IPS-NIHi11 (cell line): ENCODE measurements around the gene RBM17.
"Not testable (repeated sequence)": the region's sequence is repeated elsewhere in the genome, so short reads cannot be mapped to it uniquely, and the experiment has no call there.

ENCODE experiments used
- DNase-seq: peaks from one replicate; pipeline ENCODE4 v3.0.0; 2012; ENCODE audit warnings: mixed read lengths, low spot score

Gene RBM17

DNA sequence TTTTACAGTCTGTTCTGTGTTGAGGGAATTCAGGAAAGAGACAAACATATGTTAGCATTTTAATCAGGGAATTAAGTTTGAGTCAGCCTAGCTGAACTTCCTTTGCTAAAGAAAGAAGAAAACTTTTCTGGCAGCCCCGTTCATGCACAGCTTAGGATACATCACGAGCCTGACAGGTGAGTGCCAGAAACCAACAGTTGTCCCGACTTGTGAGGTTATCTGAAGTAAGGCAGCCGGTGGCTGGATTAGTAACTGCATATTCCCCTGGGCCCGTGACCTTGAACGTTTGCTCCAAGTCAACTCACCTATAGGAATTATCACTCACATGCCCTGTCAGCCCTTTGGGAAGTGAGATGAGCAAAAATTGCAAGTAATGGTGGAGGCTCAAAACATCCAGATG lies 24.1 kb downstream of the RBM17 start:
- no peak for DNase-seq

DNA sequence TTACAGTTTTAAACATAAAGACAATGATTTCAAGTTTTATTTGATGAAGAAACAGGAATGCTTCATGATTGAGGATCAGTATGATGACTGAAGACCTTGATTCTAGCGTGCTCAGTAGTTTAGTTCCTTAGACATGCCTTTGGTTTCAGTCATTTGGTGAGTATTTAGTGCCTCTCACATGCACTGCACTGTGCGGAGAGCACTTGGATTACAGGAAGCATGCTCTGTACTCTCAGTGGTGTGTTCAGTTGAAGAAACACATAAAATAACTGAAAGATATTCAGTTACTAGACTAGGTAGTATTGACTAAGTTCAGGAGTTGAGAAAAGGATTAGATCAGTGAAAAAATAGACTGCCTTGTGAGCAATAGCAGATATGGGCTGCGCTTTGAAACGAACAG lies 25.5 kb downstream of the RBM17 start:
- DNase-seq: no peak

DNA sequence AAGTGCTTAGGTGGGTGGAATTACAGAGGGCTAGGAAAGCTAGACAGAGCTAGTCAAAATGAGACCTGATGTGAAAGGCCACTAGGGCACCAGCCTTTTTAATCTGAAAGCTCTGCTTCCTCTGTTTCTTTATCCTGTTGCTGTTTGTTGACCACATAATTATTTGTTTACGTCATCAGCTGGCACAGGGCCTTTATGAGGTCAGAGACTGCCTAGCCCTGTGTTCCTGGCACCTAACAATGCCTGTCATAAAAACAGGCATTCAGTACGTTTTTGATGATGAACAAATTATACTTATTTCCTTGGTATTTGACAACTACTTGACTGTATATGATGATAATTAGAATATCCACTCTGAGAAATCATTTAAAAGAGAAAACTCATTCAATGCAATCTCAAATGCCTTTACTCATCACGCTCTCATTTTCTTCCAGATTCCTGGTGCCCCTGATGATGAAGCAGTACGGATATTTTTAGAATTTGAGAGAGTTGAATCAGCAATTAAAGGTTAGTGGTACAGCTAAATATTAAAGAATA lies 26.0 kb downstream of the RBM17 start:
- DNase-seq: no peak

DNA sequence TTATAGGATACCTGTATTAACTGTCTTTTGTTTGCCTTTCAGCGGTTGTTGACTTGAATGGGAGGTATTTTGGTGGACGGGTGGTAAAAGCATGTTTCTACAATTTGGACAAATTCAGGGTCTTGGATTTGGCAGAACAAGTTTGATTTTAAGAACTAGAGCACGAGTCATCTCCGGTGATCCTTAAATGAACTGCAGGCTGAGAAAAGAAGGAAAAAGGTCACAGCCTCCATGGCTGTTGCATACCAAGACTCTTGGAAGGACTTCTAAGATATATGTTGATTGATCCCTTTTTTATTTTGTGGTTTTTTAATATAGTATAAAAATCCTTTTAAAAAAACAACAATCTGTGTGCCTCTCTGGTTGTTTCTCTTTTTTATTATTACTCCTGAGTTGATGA lies 26.6 kb downstream of the RBM17 start:
- no peak for DNase-seq

DNA sequence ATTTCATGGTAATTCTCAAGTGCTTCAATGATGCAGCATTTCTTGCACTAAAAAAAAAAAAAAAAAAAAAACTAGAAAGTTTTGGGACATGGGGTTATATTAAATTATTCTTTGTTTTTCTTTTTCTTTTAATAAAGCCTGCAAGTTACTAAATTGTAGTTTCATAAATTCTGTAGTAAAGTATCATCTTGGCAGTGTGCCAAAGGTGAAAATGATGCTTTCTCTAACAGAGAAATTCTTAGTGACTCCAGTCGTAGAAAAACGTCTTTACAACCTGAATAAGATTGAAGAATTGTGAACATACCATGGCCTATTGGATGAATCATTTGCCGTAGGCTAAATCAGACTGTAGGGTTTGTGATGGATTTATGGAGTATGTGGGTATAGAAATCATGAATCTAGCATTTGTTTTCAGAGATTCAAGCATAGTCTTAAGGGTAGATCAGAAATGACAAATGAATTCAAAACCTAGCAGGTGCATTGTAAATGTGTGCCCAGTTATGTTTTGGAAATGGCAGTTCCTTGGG lies 27.1 kb downstream of the RBM17 start:
- no peak for DNase-seq

DNA sequence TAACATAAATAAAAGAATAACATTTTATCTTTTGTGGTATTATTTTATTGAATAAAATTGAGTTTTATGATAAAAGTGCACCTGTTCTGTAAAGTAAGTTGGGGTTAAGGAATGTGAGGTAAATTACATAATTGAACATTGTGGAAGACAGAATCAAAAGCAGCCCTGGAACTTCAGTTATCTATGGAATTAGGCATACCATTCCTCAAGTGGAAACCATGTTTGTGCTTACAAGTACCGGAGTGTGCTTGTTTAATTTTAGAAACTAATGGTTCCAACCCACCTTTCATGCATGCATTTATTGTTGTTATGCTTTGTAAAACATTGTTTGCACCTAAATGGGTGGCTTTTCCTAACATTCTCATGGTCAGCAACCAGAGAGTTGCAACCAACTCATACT lies 28.0 kb downstream of the RBM17 start:
- no peak for DNase-seq

DNA sequence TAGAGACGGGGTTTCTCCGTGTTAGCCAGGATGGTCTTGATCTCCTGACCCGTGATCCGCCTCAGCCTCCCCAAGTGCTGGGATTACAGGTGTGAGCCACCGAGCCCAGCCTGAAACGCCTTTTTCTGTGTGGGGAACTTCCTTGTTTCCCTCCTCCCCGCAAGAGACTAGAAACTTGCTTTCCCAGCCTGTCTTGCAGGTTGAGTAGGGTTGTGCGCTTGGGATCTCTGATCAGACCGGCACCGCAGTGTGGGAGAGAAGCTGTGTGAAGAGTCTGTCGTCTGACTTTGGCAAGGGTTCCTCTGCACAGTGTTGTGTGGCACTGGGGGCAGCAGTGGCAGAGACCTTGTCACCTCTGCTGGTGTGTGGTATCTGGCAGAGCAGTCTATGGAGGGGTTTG lies 28.9 kb downstream of the RBM17 start:
- no peak for DNase-seq

DNA sequence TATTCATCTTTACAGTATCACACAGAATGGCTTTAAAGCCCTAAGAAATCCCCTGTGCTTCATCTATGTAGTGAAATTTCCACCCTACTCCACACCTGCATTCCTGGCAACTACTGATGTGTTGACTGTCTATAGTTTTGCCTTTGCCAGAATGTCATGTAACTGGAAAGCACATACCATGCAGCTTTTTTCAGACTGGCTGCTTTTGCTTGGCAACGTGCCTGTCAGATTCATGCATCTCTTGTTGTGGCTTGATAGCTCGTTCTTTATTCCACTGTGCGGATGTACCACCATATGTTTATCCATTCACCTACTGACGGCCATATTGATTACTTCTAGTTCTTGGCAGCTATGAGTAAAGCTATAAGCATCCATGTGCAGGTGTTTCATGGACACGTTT lies 30.6 kb downstream of the RBM17 start:
- no peak for DNase-seq

DNA sequence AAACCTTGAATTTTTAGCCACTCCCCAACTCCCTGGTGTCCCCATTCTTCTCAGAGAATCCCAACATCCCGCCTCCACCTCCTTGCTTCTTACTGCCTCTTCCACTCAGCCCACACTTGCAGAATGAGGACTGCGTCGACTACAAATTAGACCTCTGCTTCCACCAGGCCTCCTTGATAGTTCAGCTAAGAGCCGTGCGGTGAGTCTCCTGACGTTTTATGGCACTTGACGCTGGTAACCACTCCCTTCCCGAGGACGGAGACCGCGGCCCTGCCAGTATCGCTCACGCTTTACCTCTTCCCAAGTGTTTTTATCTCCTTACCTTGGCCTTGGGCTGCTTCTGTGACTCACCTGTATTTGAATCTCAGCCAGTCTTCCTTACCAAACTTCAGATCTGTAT lies 31.1 kb downstream of the RBM17 start:
- no peak for DNase-seq

DNA sequence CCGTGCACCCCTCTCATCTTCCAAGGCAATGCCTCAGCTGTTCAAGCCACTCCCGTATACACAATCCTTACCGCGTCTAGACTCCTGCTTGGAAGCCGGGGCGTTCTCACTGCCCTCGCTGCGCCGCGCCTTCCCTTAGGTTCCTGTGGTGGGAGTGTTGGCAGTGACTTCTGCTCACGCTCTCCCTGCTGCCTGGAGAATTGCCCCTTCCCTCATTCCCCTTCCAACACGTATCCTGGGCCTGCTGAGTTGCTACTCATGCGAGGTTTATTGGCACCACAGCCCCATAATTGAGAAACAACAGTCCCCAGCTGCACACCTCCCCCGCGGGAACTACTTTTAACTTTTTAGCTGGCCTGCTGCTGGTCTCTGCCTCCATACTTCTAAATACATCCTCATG lies 31.9 kb downstream of the RBM17 start:
- DNase-seq: no peak

DNA sequence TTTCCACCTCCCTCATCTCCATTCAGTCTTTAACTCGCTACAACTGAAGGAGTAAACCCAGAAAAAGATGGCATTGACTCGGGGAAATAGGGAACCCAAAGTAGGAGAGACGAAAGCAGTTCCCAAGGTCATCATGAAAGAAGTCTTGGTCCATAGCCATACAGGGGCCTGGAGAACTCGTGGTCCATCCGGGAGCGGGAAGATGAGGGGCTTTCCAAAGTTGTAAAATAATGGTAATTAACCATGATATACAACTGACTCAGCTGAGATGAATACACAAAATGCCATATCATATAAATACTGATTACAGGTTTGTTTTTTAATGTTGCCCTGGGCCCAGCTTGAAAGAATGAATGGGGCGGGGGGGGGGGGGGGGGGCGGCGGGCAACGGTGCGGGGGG lies 32.3 kb downstream of the RBM17 start:
- DNase-seq: no peak

DNA sequence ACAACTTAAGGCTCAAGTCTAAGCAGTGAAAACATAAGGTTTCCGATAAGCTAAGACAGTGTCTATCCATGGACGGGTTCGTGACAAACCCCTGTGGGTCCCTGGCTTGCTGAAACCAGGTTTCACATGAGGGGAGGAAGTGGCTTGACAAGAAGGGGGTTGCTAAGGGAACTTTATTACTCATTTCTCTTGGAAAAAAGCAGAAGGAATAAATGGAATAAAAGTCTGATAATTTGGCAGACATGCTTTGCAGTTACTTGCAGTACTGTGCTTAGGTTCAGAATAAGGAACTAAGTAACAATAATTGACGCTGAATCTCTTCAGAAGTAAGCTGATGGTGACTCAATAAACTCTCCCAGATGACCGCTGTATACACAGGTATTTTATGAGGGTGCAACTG lies 34.7 kb downstream of the RBM17 start:
- DNase-seq: no peak

DNA sequence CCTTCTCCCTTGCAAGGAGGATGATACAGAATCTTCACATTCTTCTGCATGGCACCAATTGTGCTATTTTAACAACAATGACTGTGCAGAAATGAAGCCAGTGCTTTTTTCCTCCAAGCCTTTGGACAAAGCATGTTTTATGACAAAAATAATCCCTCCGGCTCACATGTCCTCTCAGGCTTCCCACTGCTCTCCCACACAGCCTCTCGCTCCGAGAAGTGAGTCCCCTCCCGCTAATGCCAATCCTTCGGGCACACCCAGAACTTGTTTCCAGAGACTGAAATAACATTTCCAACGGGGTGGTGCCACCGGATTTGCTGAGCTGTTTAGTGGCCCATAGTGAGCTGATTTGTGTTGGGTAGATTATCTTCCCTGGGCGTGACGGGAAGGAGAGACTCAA lies 35.8 kb downstream of the RBM17 start:
- no peak for DNase-seq

DNA sequence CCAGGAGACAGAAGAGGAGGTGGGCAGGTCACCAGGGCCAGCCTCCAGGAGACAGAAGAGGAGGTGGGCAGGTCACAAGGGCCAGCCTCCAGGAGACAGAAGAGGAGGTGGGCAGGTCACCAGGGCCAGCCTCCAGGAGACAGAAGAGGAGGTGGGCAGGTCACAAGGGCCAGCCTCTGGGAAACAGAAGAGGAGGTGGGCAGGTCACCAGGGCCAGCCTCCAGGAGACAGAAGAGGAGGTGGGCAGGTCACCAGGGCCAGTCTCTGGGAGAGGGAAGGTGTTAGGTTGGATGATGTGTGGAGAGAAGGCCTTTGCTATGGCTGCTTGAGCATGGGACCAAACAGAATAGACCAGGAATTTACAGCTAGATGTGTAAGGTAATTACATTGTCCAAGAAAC lies 38.6 kb downstream of the RBM17 start:
- DNase-seq: not testable (repeated sequence)

DNA sequence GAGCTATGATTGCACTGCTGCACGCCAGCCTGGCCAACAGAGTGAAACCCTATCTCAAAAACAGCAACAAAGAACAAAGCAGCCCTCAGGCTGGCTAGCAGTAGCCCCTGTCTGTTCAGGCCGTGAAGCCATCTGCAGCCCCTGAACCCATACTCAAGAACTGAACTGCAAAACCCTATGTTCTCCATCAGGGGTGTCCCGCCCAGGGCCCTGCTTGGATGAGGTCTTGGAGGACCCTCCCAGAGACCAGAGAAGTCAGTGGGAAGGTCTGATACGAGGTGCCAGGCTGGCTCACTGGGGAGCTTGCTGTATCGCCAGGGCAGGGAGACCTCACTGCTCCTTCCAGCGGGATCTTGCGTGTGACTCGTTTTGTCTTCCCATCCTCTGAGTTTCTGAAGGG lies 39.3 kb downstream of the RBM17 start:
- no peak for DNase-seq

DNA sequence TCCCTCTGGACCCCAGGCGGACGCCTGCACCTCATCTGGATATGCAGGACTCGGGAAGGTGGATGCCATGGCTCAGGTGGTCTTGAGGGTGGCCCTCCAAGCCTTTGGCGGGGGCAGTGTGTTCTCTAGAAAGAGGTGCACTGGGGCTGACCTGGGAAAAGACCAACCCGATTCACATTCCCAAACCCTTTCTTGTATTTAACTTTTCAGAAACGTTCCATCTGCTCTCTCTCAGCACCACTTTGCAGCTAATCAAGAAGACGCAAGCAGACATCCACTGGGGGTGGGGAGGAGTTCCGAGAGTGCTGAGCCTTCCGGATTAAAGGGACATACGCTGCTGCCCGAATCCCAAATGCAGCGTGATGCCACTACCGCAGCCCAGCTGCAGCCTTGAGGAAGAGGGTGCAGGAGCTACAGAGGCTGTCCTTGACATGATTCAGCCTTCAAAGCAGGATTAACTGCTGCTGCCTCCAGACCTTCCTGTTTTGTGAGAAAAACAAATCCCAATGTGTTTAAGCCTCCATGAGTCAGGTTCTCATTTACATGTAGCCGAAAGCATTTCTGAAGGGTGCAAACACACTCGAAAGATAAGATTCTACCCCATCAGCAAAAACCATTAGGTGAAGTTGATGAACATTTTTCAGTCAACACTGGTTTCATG lies 39.9 kb downstream of the RBM17 start:
- DNase-seq: no peak

DNA sequence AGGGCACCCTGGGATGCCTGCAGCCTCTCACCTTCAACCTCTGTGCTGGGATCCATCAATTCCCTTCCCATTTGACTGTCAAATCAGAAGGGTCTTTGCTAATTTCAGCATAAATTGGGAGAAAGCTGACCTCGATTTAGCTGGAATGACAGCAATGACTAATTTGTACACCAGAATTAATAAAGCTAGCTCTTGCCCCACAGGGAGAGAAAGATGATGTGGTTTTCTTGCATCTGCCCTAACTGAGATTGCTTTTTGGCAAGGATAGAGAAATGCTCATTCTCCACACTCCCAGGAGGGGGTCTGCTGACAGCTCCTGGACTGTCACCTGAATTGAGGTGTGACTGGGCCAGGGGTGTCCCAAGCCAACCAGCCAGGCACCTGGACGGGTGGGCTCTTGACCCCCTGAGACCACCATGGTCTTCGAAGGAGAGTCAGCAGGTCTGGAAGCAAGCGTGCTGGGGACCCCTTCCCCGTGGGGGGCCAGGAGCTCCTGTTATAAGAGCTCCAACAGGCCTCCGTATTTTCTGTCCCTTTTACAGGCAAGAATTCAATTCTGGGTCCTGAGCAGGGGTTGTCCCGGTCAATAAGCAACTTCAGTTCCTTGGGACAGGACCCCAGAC lies 42.1 kb downstream of the RBM17 start:
- DNase-seq: no peak

DNA sequence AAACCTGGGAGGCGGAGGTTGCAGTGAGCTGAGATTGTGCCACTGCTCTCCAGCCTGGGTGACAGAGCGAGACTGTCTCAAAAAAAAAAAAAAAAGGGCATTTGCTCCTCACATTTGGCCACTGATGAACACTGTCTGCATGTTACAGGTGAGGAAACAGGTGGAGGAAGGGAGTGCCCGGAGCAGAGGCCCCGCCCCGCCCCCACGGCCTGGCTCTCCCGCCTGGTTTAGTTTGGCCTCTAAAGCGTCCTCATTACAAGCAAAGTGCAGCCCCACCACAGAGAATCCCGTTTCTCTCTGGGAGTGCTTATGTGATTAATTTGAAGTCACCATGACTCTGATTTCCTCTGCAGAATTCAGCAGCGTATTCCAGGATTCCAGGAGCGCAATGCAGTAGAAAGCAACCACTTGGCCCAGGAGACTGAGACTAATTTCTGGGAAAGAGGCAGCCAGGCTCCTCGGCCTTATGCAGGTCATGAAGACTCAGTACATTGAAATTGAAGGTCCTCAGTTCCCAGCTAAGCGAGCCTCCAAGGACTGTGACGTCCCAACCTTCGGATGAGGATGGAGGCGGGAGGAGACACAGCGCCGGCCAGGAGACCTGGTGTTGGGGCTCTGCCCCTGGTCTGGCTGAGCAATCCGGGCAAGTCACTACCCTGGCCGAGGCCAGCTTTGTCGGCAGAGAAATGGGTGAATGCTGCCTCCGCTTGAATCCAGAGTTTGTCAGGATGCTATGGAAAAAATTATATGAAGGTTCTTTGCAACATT lies 44.7 kb downstream of the RBM17 start:
- no peak for DNase-seq

DNA sequence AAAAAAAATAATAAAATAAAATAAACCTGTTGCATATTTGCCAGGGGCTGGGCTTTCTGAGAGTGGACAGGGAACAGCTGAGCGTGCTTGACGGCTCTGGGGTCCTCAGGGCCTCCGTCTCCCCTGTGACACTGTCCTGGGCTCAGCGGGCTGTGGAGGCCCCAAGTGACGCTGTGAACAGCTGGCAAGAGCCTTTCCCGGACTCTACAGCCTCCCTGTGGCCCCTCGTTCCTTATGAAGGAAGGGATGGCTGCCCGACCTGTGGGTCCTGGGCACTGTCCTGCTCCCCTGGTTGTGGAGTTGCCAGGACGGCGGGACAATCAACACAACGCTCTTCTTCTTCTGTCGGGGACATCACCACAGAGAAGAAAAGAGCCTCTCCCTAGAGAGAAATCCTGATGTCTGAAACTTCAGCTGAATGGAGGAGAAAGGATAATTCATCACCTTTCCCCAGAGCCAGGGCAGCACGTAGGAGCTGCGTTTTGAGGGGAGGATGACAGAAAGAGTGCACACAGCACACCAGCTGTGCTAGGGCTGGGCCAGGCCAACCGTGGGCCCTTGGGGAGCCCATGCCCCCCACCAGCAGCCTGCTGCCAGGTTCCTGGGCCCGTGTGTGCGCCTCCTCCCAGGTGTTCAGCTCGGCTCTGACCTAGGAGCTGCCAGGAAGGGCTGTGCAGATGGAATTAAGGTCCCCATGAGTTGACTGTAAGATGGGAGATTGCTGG lies 45.4 kb downstream of the RBM17 start:
- no peak for DNase-seq

DNA sequence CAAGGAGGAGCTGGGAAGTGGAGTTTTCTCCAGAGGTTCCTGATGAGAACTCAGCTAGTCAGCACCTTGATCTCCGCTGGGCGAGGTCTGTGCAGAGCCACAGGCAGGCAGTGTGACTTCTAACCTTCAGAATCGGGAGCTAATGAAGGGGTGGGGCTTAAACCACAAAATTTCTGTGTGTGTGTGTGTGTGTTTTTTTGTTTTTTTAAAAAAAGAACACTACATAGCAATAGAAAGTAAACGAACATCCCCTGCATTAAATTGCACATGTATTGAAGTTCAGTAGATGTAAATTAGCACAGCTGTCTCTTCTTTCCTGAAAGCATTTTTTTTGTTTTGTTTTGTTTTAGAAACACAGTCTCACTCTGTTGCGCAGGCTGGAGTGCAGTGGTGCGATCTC lies 46.2 kb downstream of the RBM17 start:
- no peak for DNase-seq

DNA sequence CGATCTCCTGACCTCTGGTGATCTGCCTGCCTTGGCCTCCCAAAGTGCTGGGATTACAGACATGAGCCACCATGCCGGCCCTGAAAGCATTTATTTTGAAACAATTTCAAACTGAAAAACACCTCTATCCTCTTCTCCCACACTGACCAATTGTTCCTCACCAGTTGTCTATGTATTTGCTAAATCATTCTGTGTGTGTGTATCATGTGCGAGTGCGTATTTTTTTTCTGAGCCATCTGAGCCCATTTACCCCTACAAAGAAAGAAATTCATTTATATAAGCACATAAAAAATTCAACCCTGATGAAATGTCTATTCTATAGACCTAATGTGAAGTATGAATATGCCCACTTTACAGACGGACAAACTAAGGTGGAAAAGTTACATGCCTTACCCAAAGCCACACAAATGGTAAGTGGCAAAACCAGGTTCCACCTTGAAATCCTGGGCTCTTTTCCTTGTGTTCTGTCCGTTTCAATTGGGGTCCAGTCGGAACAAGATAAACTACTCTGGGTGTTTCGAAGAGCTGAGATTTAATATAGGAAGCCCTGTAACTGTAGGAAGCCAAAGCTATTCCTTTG lies 46.8 kb downstream of the RBM17 start:
- DNase-seq: no peak
